Liver (tissue), 9 donors: ENCODE data around the gene KIF26B. TPM values are rescaled to one million over a fixed set of nuclear protein-coding genes. Genes with fewer than 3 reads are reported as not detected.

Source experiments
- DNase-seq: peaks from one replicate; pipeline ENCODE4 v3.0.0-alpha.2; 2017; ENCODE audit warnings: low spot score
- H3K27ac ChIP-seq, 2 donors: one replicate each; pipeline ENCODE4 v1.7.0; 2013; ENCODE audit warnings: inconsistent platforms in 2 of 2, low read length in 2 of 2, control low read depth in 1 of 2, low read depth in 1 of 2, mild to moderate bottlenecking in 1 of 2
- H3K27me3 ChIP-seq, 4 donors: one replicate each; pipeline versions ENCODE4 v1.6.1 to v1.7.0; 2013; ENCODE audit warnings: low read length in 3 of 4, inconsistent platforms in 1 of 4, mild to moderate bottlenecking in 1 of 4, moderate library complexity in 1 of 4; ENCODE audit not compliant: control insufficient read depth in 4 of 4, insufficient read depth in 4 of 4
- H3K36me3 ChIP-seq, 4 donors: one replicate each; pipeline versions ENCODE4 v1.6.1 to v1.7.0; 2013; ENCODE audit warnings: low read length in 3 of 4, mild to moderate bottlenecking in 3 of 4, low read depth in 1 of 4, moderate library complexity in 1 of 4; ENCODE audit not compliant: control insufficient read depth in 4 of 4, insufficient read depth in 3 of 4
- H3K4me1 ChIP-seq, 4 donors: one replicate each; pipeline versions ENCODE4 v1.6.1 to v1.7.0; 2013; ENCODE audit warnings: low read length in 3 of 4, mild to moderate bottlenecking in 3 of 4, moderate library complexity in 1 of 4; ENCODE audit not compliant: control insufficient read depth in 4 of 4, insufficient read depth in 4 of 4
- H3K4me3 ChIP-seq, 3 donors: one replicate each; pipeline versions ENCODE4 v1.6.1 to v1.7.0; 2013; ENCODE audit warnings: low read length in 3 of 3, control low read depth in 1 of 3, low read depth in 1 of 3, mild to moderate bottlenecking in 1 of 3
- H3K9ac ChIP-seq, 2 donors: one replicate each; pipeline ENCODE4 v1.7.0; 2013; ENCODE audit warnings: low read length in 2 of 2, mild to moderate bottlenecking in 2 of 2, moderate library complexity in 2 of 2, control low read depth in 1 of 2, low read depth in 1 of 2
- H3K9me3 ChIP-seq, 4 donors: one replicate each; pipeline versions ENCODE4 v1.6.1 to v1.7.0; 2013; ENCODE audit warnings: low read length in 3 of 4; ENCODE audit not compliant: control insufficient read depth in 4 of 4
- FOXA1 ChIP-seq: IDR thresholded peaks from 2 replicates; pipeline ENCODE4 v1.6.1; 2016; ENCODE audit warnings: antibody characterized with exemption
- GABPA ChIP-seq, 2 donors: IDR thresholded peaks in 1 of 2; conservative IDR thresholded peaks in 1 of 2; 2 replicates each; pipeline ENCODE4 v1.6.1; 2016; ENCODE audit warnings: antibody characterized with exemption in 2 of 2, mild to moderate bottlenecking in 1 of 2, moderate library complexity in 1 of 2
- HNF4A ChIP-seq, 2 donors: conservative IDR thresholded peaks; 2 replicates each; pipeline ENCODE4 v1.6.1; 2016; ENCODE audit warnings: antibody characterized with exemption in 2 of 2, mild to moderate bottlenecking in 2 of 2
- HNF4G ChIP-seq: IDR thresholded peaks from 2 replicates; pipeline ENCODE4 v1.6.1; 2016; ENCODE audit warnings: antibody characterized with exemption
- JUND ChIP-seq, 2 donors: IDR thresholded peaks; 2 replicates each; pipeline ENCODE4 v1.6.1; 2016; ENCODE audit warnings: antibody characterized with exemption in 2 of 2
- RAD21 ChIP-seq, 2 donors: IDR thresholded peaks; 2 replicates each; pipeline ENCODE4 v1.6.1; 2016; ENCODE audit warnings: antibody characterized with exemption in 2 of 2, mild to moderate bottlenecking in 2 of 2
- REST ChIP-seq: IDR thresholded peaks from 2 replicates; pipeline ENCODE4 v1.6.1; 2016; ENCODE audit warnings: antibody characterized with exemption, mild to moderate bottlenecking
- RXRA ChIP-seq, 2 donors: IDR thresholded peaks; 2 replicates each; pipeline ENCODE4 v1.6.1; 2017 to 2018; ENCODE audit warnings: antibody characterized with exemption in 2 of 2, mild to moderate bottlenecking in 1 of 2
- YY1 ChIP-seq: IDR thresholded peaks from 2 replicates; pipeline ENCODE4 v1.6.1; 2016; ENCODE audit warnings: antibody characterized with exemption, mild to moderate bottlenecking
- ZBTB33 ChIP-seq: IDR thresholded peaks from 2 replicates; pipeline ENCODE4 v1.6.1; 2016; ENCODE audit warnings: antibody characterized with exemption
- WGBS: extraction: QIAGEN DNeasy Blood & Tissue Kit; methylation state at CpG from one replicate; pipeline ENCODE4 v1.1.7; 2013; 5-methylcytosine and 5-hydroxymethylcytosine counted together
- polyA plus RNA-seq, 2 donors: library from polyadenylated mRNA; stranded (reverse) in 1 of 2; unstranded in 1 of 2; fragments of 200-250 nt in 1 of 2; fragments of >200 nt in 1 of 2; fragmentation: Nextera tagmentation in 1 of 2; extraction: Ambion mirVana in 1 of 2; gene quantifications; one replicate each; pipeline versions ENCODE4 v1.2.1 to v1.2.3, GENCODE V29; 2013 to 2015
- total RNA-seq, 2 donors: library from RNA; depleted of rRNA; stranded (reverse); fragments of >200 nt; gene quantifications; one replicate each; pipeline ENCODE4 v1.2.3, GENCODE V29; 2014
- TF ChIP-seq, protein P1 (sequence below): IDR thresholded peaks from 2 replicates; pipeline ENCODE4 v1.6.1; 2016; ENCODE audit warnings: antibody characterized with exemption
- TF ChIP-seq, protein P2 (sequence below): fragments of 150-350 bp; IDR thresholded peaks from 2 replicates; pipeline ENCODE4 v1.5.1; 2017; ENCODE audit warnings: improper control_type of control experiment, low read depth, low read length; ENCODE audit not compliant: missing input control
- donor health status: healthy.
- donor health status: healthy.
- donor health status: healthy.
- donor health status: healthy.
- donor health status: healthy.

KIF26B gene
- total and polyA plus RNA-seq, 4 donors: 0.10 to 1.7 (median 0.34) TPM

DNA sequence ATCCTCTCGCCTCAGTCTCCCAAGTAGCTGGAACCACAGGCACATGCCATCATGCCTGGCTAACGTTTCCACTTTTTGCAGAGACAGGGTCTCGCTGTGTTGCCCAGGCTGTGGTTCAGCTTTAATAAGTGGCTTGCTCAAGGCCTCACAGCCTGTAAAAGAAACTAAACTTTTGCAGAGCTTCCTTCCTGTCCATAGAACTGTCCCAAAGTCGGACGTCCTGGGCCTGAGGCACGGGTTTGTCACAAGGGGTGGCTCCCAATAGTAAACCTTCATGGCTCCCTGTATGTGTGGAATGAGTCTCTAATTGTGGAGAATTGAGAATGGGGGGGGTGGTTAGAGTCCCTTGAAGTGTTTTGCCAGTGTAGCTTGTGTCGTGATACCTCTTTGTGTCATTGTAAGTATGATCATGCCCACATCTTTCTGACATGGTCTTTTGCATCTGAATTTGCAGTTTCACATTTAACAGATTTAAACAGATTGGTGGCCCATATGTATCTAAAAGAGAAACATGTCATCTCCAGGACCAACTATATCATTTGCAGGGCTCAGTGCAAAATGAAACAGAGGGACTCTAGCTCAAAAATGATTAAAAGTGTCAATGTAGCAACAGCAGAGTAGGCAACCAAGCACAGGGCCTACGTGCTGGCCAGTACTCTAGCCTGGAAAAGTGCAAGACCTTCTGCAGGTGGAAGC lies 332.1 kb downstream of the KIF26B start (continued):
- TF ChIP-seq, protein P1, sequence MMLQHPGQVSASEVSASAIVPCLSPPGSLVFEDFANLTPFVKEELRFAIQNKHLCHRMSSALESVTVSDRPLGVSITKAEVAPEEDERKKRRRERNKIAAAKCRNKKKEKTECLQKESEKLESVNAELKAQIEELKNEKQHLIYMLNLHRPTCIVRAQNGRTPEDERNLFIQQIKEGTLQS: no peak

DNA sequence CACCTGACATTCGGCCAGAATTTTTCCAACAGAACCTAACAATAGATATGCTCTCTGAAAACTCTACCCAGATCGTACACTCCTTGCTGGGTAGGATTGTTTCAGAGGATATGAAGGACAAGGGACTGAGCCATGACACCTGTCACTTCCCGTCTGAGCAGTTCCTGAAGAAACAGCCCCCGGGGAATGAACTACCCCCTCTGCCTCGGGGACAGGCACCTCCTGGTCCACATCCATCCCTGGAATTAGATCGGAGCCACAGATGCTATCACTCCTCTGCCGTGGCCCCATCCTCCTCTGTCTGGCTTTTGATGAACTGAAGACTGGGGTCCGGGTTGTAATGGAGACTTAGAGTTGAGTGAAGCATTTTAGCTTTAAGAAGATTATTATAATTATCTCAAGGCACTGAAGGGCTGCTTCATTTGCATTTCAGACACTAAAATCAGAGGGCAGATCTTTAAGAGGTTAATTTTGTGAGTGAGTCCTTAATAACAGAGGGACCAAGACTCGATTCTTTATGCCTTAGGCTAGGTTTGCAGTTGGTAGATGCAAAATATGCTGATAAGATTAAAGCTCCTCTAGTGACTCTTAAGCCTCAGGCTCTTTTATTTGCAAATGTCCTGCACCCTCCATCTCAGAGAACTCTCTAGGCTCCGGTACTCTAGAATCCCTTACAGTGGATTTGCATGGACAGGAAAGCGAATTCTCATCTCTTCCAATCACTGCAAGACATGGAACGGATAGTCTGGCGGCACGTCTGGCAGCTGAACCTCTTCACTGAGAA lies 333.8 kb downstream of the KIF26B start:
- H3K36me3 ChIP-seq: no peaks in the 10 kb centered on the region
- no peak overlapping the region for H3K9ac ChIP-seq
- WGBS: 88% methylated on average over 14 of the region's 14 CpGs
- H3K4me3 ChIP-seq: no peak overlapping the region
- no peaks in the 10 kb centered on the region for H3K27me3 ChIP-seq
- DNase-seq: no peak
- H3K9me3 ChIP-seq: no peaks in the 10 kb centered on the region
- H3K4me1 ChIP-seq: no peaks in the 10 kb centered on the region
- no peak overlapping the region for H3K27ac ChIP-seq
- TF ChIP-seq REST: no peak
- no peak for TF ChIP-seq GABPA (IDR thresholded peaks at IDR 0.05 in 1 of 2, conservative IDR thresholded peaks at IDR 0.05 in 1 of 2)
- TF ChIP-seq ZBTB33: no peak
- no peak for TF ChIP-seq RAD21 (IDR thresholded peaks at IDR 0.05)

DNA sequence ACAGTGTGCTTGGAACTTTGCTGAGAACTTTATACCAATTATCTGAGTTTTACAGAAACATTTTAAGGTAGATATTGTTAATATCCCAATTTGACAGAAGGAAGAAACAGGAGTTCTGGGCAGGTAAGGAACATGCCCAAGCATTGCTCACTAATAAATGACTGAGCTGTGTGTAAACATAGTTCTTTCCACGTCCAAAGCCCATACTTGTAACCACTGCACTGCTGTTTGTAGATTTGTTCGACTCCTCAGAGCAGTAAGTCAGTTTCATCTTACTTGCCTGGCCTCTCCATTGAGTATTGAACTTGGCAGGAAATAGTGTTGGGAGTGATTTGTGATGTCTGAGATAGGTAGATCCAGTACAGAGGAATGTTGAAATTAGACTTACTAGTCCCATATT lies 335.1 kb downstream of the KIF26B start:
- H3K36me3 ChIP-seq: no peaks in the 10 kb centered on the region
- H3K4me3 ChIP-seq: no peak overlapping the region
- no peak overlapping the region for H3K27ac ChIP-seq
- H3K9me3 ChIP-seq: no peaks in the 10 kb centered on the region
- 52% methylated on average over 2 of the region's 2 CpGs for WGBS
- no peak for TF ChIP-seq HNF4G
- no peak for TF ChIP-seq RXRA (IDR thresholded peaks at IDR 0.05)
- TF ChIP-seq HNF4A (conservative IDR thresholded peaks at IDR 0.05): no peak
- TF ChIP-seq, protein P1: no peak
- TF ChIP-seq YY1: no peak
- TF ChIP-seq RAD21 (IDR thresholded peaks at IDR 0.05): no peak
- TF ChIP-seq, protein P2, sequence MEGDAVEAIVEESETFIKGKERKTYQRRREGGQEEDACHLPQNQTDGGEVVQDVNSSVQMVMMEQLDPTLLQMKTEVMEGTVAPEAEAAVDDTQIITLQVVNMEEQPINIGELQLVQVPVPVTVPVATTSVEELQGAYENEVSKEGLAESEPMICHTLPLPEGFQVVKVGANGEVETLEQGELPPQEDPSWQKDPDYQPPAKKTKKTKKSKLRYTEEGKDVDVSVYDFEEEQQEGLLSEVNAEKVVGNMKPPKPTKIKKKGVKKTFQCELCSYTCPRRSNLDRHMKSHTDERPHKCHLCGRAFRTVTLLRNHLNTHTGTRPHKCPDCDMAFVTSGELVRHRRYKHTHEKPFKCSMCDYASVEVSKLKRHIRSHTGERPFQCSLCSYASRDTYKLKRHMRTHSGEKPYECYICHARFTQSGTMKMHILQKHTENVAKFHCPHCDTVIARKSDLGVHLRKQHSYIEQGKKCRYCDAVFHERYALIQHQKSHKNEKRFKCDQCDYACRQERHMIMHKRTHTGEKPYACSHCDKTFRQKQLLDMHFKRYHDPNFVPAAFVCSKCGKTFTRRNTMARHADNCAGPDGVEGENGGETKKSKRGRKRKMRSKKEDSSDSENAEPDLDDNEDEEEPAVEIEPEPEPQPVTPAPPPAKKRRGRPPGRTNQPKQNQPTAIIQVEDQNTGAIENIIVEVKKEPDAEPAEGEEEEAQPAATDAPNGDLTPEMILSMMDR: no peak
- TF ChIP-seq REST: no peak
- no peak for TF ChIP-seq JUND (IDR thresholded peaks at IDR 0.05)
- TF ChIP-seq FOXA1: no peak
- no peaks in the 10 kb centered on the region for H3K4me1 ChIP-seq
- H3K27me3 ChIP-seq: no peaks in the 10 kb centered on the region
- DNase-seq: no peak
- no peak overlapping the region for H3K9ac ChIP-seq
